GM10248 (cell line): ENCODE data around the gene GSTP1.

Experiments
- CTCF ChIA-PET: fragments of 300-600 bp; sonication (Branson Sonifier 250); formaldehyde crosslinking; extraction: SDS; loops from one replicate; lab custom pipeline; 2021; ENCODE audit warnings: antibody characterized with exemption; lab: Yijun Ruan, JAX
- POLR2A ChIA-PET: fragments of 350-650 bp; sonication (Branson Sonifier 250); formaldehyde crosslinking; extraction: SDS; loops from one replicate; lab custom pipeline; 2020; ENCODE audit warnings: antibody characterized with exemption; lab: Yijun Ruan, JAX
- DNase-seq: peaks from one replicate; pipeline ENCODE4 v3.0.0; 2012; ENCODE audit errors: extremely low spot score
- TF ChIP-seq, protein P1 (sequence below): IDR thresholded peaks from 2 replicates; pipeline ENCODE4 v1.5.1; 2012; ENCODE audit warnings: mild to moderate bottlenecking, low read depth; ENCODE audit errors: extremely low read depth, missing control alignments, control extremely low read depth

The GSTP1 gene

DNA sequence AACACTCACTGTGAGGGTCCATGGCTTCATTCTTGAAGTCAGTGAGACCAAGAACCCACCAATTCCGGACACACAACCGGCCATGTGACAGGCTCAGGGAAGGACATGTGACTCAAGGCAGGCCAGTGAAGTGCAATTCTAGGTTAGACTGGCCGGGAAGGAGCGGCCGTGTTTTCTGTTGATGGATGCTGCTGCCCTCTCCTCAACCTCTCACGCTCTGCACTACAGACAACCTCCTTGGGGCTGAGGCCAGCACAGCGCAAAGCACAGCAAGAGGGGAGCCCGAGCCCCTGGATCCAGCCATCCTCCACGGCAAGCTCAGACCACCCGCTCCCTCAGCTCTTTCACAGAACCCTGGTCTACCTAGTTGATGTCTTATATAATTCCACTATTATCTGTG is 43.4 kb downstream of the GSTP1 start:
- ChIA-PET CTCF (interaction anchor here (1.3 to 7.7 kb wide), 4 partner anchors 9 to 33 kb away, joined by 6 to 142 read pairs (median 68); partner anchors contain the start of gene ACY3), POLR2A (no interaction called here)
- TF ChIP-seq, protein P1, sequence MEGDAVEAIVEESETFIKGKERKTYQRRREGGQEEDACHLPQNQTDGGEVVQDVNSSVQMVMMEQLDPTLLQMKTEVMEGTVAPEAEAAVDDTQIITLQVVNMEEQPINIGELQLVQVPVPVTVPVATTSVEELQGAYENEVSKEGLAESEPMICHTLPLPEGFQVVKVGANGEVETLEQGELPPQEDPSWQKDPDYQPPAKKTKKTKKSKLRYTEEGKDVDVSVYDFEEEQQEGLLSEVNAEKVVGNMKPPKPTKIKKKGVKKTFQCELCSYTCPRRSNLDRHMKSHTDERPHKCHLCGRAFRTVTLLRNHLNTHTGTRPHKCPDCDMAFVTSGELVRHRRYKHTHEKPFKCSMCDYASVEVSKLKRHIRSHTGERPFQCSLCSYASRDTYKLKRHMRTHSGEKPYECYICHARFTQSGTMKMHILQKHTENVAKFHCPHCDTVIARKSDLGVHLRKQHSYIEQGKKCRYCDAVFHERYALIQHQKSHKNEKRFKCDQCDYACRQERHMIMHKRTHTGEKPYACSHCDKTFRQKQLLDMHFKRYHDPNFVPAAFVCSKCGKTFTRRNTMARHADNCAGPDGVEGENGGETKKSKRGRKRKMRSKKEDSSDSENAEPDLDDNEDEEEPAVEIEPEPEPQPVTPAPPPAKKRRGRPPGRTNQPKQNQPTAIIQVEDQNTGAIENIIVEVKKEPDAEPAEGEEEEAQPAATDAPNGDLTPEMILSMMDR, result no peak
- DNase-seq, result no peak

DNA sequence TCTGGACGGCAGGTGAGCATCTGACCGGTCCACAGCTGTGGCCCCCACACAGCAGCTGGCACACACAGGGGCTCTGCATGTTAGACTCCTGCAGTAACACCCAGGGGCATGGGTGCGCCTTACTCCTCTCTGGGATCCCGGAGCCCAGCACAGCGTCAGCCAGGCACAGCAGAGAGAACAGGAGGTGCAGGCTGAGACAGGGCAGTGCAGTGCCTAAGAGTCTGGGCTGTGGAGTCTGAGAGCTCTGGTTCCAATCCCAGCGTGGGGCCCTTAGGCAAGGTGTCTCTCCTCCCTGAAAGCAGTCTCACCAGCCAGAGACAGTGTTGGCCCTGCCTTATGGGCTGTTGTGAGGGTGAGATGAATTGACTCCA is 43.8 kb downstream of the GSTP1 start:
- ChIA-PET POLR2A (no interaction called here), CTCF (interaction anchor here (1.4 to 7.7 kb wide), 7 partner anchors 8 to 32 kb away, joined by 6 to 142 read pairs (median 31); partner anchors contain the start of genes ACY3 and TBX10)
- TF ChIP-seq, protein P1, result no peak
- DNase-seq, result no peak

DNA sequence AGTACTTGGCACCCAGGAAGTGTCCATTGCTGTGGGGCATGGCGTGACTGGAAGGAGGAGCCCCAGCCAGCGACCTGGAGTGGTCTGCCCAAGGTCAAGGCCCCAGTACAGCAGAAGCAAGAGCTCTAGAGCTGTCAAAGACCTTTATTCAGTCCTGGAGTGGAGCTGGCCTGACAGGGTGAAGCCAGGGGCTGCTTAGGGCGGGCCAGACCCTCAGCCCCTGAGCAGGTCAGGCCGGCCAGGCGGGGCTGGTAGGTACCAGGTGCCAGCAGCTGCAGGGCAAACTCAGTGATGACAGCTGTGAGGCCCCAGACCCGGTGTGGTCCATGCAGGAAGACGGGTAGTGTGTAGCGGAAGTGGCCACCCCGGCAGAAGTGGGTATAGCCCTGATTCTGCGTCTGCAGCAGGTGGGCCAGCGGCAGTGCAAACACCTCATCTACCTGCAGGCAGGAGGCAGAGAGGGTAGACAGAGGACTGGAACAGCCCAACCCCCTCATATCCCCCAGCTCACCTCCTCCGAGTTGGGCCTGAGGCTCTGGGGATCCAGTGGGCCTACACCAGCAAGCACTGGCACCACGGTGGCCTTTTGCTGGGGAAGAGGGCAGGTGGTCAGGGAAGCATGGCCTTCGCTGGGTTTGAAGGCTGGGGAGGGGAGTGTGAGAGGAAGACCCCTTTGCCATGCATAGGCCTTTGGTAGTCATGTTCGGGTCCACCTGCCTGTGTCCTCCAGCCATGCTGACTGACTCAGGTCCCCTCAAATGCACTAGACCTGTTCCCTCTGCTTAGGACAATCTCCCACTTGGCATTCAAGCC is 44.4 kb downstream of the GSTP1 start:
- ChIA-PET CTCF (interaction anchor here (1.4 to 7.7 kb wide), 17 partner anchors 8 to 272 kb away, joined by 4 to 142 read pairs (median 19); partner anchors contain the start of genes ACY3, ALDH3B2, GSTP1 and TBX10), POLR2A (no interaction called here)
- TF ChIP-seq, protein P1, result no peak
- no peak for DNase-seq

DNA sequence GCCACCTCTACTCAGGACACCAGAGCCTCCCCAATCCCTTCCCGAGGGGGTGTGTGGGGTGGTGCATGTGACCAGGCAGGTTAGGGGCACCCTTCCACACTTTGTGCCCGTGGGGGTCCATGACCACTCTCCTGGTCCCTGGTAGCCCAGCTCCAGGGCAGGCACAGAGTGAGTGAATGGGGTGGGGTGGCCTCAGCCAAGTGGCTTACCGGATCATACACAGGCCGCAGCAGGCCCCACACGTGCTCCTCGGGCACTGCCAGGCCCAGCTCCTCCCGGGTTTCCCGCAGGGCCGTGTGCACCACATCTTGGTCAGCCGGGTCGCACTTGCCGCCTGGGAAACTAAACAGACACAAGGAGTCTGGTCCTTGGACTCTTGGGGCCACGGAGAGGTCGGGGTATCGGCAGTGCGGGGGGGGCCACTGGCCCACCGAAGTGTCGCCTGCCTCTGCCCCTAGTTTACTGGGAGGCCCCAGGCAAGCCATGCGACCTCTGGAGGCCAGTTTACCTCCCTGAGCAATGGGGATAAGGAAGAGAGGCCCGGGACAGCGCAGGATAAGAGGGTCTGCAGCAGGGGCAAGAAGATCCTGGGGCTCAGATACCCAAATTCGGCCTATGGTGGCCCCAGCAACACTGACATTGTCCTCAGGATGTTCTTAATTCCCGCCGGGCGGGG is 45.2 kb downstream of the GSTP1 start:
- TF ChIP-seq, protein P1, result no peak
- ChIA-PET CTCF (interaction anchor here (0.7 to 7.7 kb wide), 28 partner anchors 9 to 272 kb away, joined by 3 to 142 read pairs (median 6); partner anchors contain the start of genes ACY3, ALDH3B2, CLCF1 and GSTP1), POLR2A (interaction anchor here (1.2 kb wide), 1 partner anchor 15 kb away, joined by 6 read pairs; no protein-coding TSS in a partner anchor)
- no peak for DNase-seq

DNA sequence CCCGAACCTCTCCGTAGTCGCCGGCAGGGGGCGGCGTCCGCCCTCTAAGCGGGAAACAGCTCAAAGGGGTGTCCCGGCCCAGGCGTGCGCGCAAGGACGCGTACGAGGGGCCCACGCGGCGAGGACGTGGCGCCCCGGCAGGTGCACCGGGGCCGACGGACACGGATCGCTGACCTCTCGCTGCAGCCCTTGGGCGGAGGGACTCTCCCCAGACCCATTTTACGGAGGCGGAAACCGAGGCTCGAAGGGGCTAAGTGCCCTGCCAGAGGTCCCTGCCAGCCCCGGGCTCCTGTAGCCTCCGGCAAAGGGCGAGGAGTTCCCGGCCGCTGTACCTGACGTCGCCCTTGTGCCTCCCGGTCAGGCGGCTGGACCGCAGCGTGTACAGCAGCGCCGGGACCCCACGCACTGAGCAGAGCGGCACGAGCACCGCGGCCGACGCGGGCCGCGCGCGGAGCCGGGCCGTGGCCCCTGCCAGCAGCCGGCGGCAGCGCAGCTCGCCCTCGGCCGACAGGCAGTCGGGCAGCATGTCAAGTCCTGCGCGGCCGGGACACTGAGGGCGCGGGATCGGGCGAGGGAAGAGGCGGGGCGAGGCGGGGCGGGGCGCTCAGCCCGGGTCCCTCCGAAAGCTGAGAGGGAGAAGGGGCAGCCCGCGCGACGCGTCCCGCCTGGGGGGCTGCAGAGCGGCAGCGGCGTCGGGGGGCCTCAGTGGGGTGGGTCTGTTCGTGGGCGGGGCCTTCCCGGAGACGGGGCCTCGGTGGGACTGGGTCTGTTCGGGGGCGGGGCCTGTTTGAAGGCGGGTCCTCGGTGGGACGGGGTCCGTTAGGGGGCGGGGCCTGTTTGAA is 46.0 kb downstream of the GSTP1 start, which contains the start of gene NUDT8:
Gene NUDT8, minus strand, starts transcription at position 552 of the 842 bp plus-strand sequence. Its CDS starts 26 bp downstream, at position 526.
- TF ChIP-seq, protein P1, result peak; percentile 86
- DNase-seq, result peak; percentile 87
- CTCF ChIA-PET, result interaction anchor here (0.7 to 7.7 kb wide), 33 partner anchors 10 to 273 kb away, joined by 3 to 142 read pairs (median 6); partner anchors contain the start of genes ACY3, ALDH3B2, CLCF1 and GSTP1
- POLR2A ChIA-PET, result interaction anchor here (0.7 to 1.2 kb wide), 3 partner anchors 16 to 85 kb away, joined by 3 to 6 read pairs (median 4); no protein-coding TSS in a partner anchor
